IPS-11a (cell line): ENCODE results near the gene ZFPM1.

Source experiments
- H3K4me3 ChIP-seq: one replicate; pipeline ENCODE4 v1.5.1; 2013; ENCODE audit warnings: low read depth, low read length, control low read depth

ZFPM1 gene

DNA sequence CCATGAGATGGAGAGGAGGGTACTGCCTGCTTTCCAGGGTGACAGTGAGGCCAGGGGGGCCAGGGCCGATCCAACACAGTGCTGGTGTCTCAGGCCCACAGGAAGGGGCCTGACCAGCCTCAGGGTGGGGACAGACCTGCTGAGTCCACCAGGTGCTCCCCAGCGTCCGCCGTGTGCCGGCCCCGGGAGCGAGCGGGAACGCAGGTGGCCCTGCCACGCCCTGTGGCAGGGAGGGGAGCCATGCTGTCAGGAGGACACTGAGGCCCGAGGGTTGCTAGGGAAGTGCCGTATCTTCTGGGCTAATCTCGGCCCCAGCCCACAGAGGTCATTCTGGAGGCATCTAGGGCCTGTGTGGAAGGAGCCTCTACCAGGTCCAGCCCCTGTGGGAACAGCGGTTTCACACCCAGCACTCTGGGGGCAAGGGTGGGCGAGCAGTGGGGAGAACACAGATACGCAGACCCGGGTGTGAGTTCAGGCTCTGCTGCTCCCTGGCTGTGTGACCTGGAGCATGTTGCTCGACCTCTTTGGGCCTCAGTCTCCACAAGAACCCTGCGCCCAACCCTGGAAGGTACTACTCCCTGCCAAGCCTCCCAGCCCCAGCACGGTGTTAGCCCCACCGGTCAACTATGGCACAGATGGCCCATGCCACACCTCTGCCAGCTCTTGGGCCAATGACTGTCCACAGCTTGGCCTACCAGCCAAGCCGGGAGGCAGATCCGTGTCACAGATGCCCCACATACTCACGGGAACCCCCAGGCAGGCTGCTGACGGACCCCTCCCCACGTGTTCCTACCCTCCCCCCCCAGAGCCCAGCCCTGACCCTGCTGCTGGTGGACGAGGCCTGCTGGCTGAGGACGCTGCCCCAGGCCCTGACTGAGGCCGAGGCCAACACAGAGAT, 73.2 kb downstream of the ZFPM1 start:
- H3K4me3 ChIP-seq, result no peak overlapping the region

DNA sequence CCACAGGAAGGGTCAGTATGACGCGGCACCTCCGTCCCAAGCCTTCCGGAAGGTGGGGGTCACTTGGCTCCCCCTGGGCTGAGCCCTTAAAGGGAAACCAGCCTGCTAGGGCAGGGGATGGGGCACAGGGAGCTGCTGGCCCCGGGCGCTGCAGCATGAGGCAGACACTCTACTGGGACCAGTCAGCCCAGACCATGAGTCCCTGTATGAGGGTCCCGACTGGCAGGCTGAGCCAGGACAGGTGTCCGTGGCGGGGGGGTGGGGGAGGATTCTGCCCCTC, 73.8 kb downstream of the ZFPM1 start:
- no peak overlapping the region for H3K4me3 ChIP-seq

DNA sequence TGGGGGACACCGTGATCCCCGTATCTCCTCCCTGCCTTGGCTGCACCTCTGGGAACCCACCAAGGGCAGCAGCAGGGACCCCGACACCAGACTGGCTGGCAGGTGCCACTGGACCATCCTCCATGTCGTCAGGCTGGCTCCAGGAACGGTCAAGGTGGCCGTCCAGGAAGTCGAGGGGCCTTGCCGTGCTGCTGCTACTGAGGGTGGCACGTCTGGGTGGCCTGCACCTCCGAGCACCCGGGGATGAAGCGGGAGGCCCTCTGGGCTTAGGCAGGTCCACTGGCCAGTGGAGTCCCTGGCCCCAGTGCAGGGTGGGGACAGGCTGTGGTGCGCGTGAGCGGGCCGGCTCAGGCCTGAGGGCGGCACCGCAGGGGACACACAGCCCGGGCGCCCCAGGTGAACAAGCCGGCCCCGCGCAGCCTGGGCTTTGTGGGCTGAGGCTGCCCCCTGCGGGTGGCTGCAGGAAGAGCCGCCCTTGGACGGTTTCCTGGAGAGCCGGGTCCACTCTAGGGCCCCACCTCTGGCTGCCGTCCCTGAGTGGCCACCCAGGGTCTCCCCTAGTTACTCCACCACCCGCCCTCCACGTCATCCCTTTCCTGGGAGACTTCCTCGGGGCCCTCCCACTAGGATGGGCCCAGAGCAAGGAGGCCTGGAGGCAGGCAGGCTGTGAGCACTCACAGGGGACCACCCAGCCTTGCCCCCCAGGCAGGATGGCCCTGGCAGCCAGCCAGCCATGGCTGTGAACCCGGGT, 74.3 kb downstream of the ZFPM1 start:
- H3K4me3 ChIP-seq, result no peak overlapping the region

DNA sequence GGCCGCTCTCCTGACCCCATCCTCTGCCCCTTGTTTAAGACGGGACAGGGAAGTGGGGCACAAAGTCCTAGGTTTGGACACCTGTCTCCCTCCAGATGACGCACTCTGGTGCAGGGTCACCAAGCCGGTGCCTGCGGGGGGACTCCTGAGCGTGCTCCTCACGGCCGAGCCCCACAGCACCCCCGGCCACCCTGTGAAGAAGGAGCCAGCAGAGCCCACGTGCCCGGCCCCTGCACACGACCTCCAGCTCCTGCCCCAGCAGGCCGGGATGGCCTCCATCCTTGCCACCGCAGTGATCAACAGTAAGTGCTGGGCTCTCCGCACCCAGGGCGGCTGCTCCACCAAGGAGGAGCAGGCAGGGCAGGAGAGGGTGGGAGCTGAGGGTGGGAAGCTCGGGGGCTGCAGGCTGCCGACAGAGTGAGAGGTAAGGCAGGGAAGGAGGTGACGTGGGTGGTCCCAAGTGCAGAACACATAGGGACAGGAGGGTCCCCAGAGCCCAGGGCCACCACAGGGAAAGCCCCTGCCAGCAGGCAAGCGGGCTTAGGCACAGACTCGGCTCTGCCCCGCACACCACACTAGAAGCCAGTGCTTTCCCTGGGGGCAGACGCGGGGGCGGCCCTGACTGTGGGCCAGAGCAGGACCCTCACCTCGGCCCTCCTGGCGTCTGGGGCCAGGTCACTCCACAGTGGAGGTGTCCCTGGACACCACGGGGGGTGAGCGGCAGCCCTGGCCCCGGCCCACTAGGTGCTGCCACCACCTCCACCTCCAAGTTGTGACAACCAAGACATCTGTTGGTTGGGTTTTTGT, 75.1 kb downstream of the ZFPM1 start:
- no peak overlapping the region for H3K4me3 ChIP-seq

DNA sequence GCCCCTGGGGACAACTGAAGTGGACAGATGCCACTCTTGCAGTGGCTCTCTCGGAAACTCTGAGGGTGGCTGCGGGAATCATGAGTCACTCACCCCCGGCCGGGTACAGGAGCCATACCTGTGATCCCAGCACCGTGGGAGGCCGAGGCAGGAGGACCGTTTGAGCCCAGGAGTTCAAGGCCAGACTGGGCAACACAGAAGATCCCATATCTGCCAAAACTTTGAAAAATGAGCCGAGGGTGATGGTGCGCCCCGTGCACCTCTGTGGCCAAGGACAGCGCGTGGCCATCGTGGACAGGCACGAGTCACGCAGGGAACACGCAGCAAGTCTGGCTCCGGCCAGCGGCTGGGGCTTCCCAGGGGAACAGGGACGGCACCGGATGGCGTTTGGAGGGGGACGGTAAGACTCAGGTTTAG, 75.8 kb downstream of the ZFPM1 start:
- no peak overlapping the region for H3K4me3 ChIP-seq

DNA sequence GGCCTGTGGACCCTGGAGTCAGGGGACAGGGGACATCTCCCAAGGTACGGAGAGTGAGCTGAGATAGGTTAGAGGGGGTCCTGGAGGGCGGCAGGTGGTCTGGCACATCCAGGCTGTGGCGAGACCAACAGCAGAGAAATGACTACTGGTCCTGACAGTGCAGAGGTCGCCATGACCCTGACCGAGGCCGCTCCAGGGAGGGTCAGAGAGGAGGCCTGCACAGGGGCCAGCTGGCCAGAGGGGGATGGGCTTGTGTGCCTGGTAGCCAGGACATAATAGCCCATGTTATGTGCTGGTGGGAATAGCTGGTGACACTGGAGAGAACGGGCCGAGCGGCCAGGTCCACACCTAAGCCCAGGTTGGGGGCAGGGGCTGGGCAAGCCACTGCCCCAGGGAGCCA, 76.5 kb downstream of the ZFPM1 start:
- H3K4me3 ChIP-seq, result no peak overlapping the region

DNA sequence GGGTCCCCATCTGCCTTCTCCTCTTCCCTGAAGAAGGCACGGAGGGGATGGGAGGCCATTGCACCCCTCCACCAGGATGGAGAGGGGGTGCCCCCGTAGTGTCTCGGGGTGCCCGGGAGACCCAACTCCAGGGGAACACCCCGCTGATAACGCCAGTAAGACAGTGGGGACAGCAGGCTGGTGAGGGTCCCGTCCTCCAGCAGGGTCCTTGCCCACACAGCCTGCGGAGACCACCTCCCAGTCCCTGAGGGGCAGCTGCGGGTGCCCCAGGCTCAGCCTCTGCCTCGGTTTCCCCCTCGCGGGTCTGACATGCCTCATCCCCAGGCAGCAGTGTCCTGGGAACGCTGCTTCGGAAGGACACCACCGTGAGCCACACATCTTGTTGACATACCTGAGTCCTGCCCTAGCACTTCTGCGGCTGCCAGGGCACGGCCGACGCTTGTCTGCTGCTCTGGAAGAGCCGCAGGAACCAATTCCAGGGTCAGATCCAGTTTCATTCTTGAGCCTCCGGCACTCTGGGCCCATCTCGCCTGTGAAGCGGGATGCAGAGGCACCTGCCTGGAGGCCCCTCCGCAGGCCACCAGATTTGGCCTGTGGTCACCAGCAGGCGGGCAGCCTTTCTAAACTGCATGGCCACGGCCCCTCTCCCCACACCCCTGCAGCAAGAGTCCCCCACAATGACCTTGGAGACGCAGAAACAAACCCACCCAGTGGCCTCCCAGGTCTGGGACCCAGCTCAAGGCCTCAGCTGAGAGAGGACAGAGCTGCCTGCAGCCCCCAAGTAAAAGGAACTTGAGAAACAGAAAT, 77.2 kb downstream of the ZFPM1 start:
- H3K4me3 ChIP-seq, result no peak overlapping the region

DNA sequence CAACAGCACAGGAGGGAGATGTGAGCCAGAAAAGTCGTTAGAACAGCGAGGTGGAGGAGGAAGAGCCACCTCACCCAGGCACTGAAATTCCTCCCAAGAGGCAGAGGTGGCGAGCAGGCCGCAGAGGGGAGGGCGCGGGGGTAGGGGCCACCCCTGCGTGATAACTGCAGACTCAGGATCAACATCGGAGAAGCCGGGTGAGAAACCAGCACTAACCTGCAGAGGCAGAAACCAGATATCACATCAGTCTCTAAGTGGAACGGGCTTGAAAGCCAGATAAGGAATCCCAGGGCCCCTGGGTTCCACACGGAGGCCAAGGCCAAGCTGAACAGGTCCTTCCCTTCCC, 77.8 kb downstream of the ZFPM1 start:
- no peak overlapping the region for H3K4me3 ChIP-seq

DNA sequence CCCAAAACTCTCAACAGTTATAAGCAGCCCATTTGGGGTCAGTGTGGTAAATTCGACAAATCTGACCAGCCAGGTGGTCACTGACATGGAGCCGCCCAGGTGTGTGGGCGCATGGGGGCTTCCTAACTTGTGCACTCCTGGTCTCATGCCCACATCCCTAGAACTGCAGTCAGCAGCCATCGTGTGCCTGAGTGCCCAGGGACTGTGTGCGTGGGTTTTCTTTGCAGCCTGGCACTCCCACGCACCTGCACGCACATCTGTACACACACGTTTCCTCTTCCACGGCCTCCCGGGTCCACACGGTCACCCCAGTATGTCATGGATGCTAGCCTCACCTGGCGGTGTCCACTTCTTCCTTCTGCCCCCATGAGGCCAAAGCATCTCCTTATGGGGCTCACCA, 78.3 kb downstream of the ZFPM1 start:
- no peak overlapping the region for H3K4me3 ChIP-seq

DNA sequence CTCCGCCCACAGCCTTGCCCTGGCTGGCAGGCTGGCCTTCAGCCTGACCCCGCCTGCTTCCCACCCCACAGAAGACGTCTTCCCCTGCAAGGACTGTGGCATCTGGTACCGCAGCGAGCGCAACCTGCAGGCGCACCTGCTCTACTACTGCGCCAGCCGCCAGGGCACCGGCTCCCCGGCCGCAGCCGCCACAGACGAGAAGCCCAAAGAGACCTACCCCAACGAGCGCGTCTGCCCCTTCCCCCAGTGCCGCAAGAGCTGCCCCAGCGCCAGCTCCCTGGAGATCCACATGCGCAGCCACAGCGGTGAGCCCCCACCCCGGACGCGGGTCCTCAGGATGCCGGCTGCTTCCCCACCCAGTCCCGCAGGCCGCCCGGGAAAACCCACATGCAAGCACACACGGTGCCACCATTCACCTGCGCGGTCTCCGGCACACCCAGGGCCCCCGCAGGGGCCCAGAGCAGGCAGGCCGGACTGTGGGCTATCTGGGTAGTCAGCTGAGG, 78.9 kb downstream of the ZFPM1 start:
- H3K4me3 ChIP-seq, result no peak overlapping the region

DNA sequence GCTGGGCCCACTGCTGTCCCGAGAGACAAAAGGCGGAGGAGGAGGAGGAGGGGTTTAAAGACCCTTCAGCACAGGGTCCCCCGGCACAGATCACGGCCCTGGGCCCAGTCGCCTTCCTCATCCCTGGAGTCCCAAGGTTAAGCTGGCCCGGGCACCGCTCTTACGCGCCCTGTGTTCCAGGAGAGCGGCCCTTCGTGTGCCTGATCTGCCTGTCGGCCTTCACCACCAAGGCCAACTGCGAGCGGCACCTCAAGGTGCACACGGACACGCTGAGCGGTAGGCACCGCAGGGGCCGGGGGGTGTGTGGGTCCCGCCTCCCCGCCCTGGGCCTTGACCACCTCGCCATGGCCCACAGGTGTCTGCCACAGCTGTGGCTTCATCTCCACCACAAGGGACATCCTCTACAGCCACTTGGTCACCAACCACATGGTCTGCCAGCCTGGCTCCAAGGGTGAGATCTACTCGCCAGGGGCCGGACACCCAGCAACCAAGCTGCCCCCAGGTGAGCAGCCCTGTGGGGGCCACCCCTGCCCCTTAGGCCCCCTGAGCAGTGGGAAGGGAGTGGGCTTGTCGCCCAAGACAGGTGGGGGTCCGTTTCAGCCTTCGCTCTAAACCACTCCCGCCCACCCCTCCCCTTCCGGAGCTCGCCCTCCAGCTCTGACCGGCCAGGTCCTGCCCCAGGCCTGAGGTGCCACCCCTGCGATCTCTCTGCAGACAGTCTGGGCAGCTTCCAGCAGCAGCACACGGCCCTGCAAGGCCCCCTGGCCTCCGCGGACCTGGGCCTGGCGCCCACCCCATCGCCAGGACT, 79.6 kb downstream of the ZFPM1 start:
- H3K4me3 ChIP-seq, result no peak overlapping the region

DNA sequence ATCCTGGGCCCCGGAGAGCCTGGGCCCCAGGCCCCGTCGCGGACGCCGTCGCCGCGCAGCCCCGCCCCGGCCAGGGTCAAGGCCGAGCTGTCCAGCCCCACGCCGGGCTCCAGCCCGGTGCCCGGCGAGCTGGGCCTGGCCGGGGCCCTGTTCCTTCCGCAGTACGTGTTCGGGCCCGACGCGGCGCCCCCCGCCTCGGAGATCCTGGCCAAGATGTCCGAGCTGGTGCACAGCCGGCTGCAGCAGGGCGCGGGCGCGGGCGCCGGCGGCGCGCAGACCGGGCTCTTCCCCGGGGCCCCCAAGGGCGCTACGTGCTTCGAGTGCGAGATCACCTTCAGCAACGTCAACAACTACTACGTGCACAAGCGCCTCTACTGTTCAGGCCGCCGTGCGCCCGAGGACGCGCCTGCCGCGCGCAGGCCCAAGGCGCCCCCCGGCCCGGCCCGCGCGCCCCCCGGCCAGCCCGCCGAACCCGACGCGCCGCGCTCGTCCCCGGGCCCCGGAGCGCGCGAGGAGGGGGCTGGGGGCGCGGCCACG, 80.4 kb downstream of the ZFPM1 start:
- H3K4me3 ChIP-seq, result peak overlapping the region; percentile 43

DNA sequence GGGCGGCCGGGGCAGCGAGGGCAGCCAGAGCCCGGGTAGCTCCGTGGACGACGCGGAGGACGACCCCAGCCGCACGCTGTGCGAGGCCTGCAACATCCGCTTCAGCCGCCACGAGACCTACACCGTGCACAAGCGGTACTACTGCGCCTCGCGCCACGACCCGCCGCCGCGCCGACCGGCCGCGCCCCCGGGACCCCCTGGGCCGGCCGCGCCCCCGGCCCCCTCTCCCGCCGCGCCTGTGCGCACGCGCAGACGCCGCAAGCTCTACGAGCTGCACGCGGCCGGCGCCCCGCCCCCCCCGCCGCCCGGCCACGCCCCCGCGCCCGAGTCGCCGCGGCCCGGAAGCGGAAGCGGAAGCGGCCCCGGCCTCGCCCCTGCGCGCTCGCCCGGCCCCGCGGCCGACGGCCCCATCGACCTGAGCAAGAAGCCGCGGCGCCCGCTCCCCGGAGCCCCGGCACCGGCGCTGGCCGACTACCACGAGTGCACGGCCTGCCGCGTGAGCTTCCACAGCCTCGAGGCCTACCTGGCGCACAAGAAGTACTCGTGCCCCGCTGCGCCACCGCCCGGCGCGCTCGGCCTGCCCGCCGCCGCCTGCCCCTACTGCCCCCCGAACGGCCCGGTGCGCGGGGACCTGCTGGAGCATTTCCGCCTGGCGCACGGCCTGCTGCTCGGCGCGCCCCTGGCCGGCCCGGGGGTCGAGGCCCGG, 81.0 kb downstream of the ZFPM1 start:
- H3K4me3 ChIP-seq, result peak overlapping the region; percentile 74

DNA sequence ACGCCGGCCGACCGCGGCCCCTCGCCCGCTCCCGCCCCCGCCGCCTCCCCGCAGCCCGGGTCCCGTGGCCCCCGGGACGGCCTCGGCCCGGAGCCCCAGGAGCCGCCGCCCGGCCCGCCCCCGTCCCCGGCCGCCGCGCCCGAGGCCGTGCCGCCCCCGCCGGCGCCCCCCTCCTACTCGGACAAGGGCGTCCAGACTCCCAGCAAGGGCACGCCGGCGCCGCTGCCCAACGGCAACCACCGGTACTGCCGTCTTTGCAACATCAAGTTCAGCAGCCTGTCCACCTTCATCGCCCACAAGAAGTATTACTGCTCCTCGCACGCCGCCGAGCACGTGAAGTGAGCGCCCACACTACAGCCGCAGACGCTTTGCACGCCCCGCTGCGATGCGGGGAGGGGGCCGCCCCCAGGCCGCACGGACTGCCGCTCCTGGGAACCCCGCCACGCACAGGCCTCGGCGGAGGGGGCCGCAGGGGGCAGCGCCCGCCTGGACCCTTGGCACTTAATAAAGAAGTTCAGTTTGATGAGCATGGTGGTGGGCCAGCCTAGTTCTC, 81.6 kb downstream of the ZFPM1 start:
- peak overlapping the region; percentile 74 for H3K4me3 ChIP-seq

DNA sequence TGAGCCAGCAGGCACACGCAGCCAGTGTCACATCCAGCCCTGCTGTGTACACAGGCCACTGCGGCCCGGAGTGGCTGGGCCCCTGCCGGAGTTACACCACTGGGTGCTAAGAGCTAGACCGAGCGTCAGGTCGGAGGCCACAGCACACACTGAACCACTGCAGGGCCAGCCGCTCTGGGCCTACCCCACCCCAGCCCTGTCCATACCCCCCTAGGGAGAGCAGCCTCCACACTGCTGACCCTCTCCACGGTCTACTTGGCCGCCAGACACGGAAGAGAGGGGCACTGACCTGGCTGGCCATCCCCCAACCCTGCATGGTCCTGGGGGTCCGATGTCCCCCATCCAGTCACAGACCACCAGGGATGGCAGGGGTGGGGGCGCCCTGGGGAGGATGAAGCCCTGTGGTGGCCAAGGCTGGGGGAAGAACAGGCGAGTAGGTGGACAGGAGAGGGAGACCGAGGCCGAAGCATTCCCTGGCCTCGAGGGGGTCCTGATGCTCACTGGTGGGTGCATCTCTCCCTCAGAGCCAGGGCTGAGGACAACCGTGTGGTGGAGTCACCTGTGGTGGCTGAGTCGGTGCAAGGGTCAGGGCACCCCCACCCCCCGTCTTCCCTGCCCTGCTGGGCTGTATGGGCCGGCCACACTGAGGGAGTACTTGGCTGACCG, 82.2 kb downstream of the ZFPM1 start:
- peak overlapping the region; percentile 27 for H3K4me3 ChIP-seq

DNA sequence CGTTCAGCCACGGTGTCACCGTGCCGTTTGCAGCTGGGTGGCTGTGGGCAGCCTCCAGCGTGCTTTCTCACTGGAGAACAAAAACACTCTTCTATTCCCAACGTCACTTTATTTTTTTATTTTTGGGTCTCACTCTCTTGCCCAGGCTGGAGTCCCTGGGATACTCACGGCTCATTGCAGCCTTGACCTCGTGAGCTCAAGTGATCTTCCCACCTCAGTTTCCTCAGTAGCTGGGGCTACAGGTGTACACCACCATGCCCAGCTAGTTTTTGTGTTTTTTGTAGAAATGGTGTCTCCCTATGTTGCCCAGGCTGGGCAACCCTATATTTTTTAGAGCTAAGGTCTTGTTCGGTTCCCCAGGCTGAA, 82.8 kb downstream of the ZFPM1 start:
- H3K4me3 ChIP-seq, result no peak overlapping the region

DNA sequence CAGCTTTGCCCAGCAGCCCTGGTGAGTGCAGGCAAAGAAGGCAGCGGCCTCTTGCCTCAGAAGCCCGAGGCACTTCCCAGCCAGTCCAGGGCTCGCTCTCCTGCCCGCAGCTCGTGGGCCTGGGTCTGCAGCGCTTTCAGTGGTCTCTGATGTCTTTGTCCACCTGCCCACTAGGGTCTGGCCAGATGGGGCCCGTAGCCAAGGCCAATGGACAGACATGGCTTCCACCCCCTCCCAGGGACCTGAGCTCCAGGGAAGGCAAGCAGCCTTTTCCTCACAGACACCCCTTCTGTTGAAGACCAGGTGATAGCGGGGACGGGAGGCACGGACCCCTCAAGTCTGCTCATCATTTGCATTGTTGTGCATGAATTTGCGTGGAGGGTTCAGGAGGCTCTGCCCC, 83.4 kb downstream of the ZFPM1 start:
- H3K4me3 ChIP-seq, result no peak overlapping the region
